H9 (cell line): ENCODE results near the gene CTIF. TPM values are rescaled to one million over a fixed set of nuclear protein-coding genes. Genes with fewer than 3 reads are reported as not detected.

Experiments
- DNase-seq: peaks from one replicate; pipeline ENCODE4 v3.0.0-alpha.2; 2017
- H2AFZ ChIP-seq: one replicate; pipeline ENCODE4 v1.6.1; 2013; ENCODE audit warnings: mild to moderate bottlenecking, low read length, control low read depth, moderate library complexity
- H2AK5ac ChIP-seq: 2 replicates; pipeline ENCODE4 v1.6.1; 2013; ENCODE audit warnings: low read length, control low read depth, mixed read lengths; ENCODE audit not compliant: insufficient read length
- H2BK120ac ChIP-seq: one replicate; pipeline ENCODE4 v1.6.1; 2013; ENCODE audit warnings: low read depth, mild to moderate bottlenecking, low read length, control low read depth, inconsistent platforms; ENCODE audit not compliant: poor library complexity, severe bottlenecking
- H2BK12ac ChIP-seq: 2 replicates; pipeline ENCODE4 v1.6.1; 2013; ENCODE audit warnings: low read length, control low read depth, mixed read lengths, low read depth; ENCODE audit not compliant: insufficient read length
- H2BK15ac ChIP-seq: 2 replicates; pipeline ENCODE4 v1.6.1; 2013; ENCODE audit warnings: low read depth, low read length, control low read depth
- H2BK20ac ChIP-seq: one replicate; pipeline ENCODE4 v1.6.1; 2013; ENCODE audit warnings: low read depth, mild to moderate bottlenecking, low read length, control low read depth, inconsistent platforms; ENCODE audit not compliant: poor library complexity, severe bottlenecking
- H2BK5ac ChIP-seq: 2 replicates; pipeline ENCODE4 v1.6.1; 2013; ENCODE audit warnings: low read length, control low read depth, mixed read lengths; ENCODE audit not compliant: insufficient read length
- H3K14ac ChIP-seq: 2 replicates; pipeline ENCODE4 v1.6.1; 2013; ENCODE audit warnings: low read length, control low read depth; ENCODE audit not compliant: insufficient read depth
- H3K18ac ChIP-seq: 2 replicates; pipeline ENCODE4 v1.6.1; 2013; ENCODE audit warnings: low read depth, mild to moderate bottlenecking, mixed read lengths, low read length, control low read depth; ENCODE audit not compliant: insufficient read length
- H3K23ac ChIP-seq: 2 replicates; pipeline ENCODE4 v1.6.1; 2013; ENCODE audit warnings: low read length, control low read depth, mixed read lengths, low read depth; ENCODE audit not compliant: insufficient read length
- H3K23me2 ChIP-seq: 2 replicates; pipeline ENCODE4 v1.6.1; 2013; ENCODE audit warnings: low read depth, mild to moderate bottlenecking, mixed read lengths, low read length, control low read depth; ENCODE audit not compliant: insufficient read length, poor library complexity, severe bottlenecking
- H3K27ac ChIP-seq: 2 replicates; pipeline ENCODE4 v1.5.1; 2013; ENCODE audit warnings: low read length, control low read depth, mixed read lengths, low read depth; ENCODE audit not compliant: insufficient read length
- H3K27me3 ChIP-seq: 2 replicates; pipeline ENCODE4 v1.6.1; 2013; ENCODE audit warnings: low read length, control low read depth, inconsistent platforms; ENCODE audit not compliant: insufficient read depth
- H3K4ac ChIP-seq: 2 replicates; pipeline ENCODE4 v1.6.1; 2013; ENCODE audit warnings: low read depth, mild to moderate bottlenecking, control low read depth, inconsistent platforms, low read length, moderate library complexity
- H3K4me1 ChIP-seq: 2 replicates; pipeline ENCODE4 v1.6.1; 2013; ENCODE audit warnings: low read length, control low read depth, inconsistent platforms; ENCODE audit not compliant: insufficient read depth
- H3K4me2 ChIP-seq: 2 replicates; pipeline ENCODE4 v1.6.1; 2013; ENCODE audit warnings: low read length, control low read depth, mixed read lengths; ENCODE audit not compliant: insufficient read length, insufficient read depth
- H3K56ac ChIP-seq: 2 replicates; pipeline ENCODE4 v1.6.1; 2013; ENCODE audit warnings: low read depth, mild to moderate bottlenecking, mixed read lengths, low read length, control low read depth; ENCODE audit not compliant: insufficient read length
- H3K79me1 ChIP-seq: 2 replicates; pipeline ENCODE4 v1.6.1; 2013; ENCODE audit warnings: low read depth, mild to moderate bottlenecking, moderate library complexity, low read length, control low read depth, inconsistent platforms; ENCODE audit not compliant: insufficient read depth, poor library complexity, severe bottlenecking
- H3K79me2 ChIP-seq: 2 replicates; pipeline ENCODE4 v1.6.1; 2013; ENCODE audit warnings: low read length, control low read depth, inconsistent platforms; ENCODE audit not compliant: insufficient read depth
- H3K9ac ChIP-seq: 2 replicates; pipeline ENCODE4 v1.6.1; 2013; ENCODE audit warnings: low read length, control low read depth, mixed read lengths; ENCODE audit not compliant: insufficient read length; ENCODE audit errors: extremely low read depth
- H3K9me3 ChIP-seq: one replicate; pipeline ENCODE4 v1.6.1; 2013; ENCODE audit warnings: low read depth, low read length, inconsistent platforms; ENCODE audit not compliant: control insufficient read depth
- H3T11ph ChIP-seq: one replicate; pipeline ENCODE4 v1.6.1; 2013; ENCODE audit warnings: mild to moderate bottlenecking, low read length, control low read depth, inconsistent platforms
- H4K20me1 ChIP-seq: one replicate; pipeline ENCODE4 v1.6.1; 2013; ENCODE audit not compliant: control insufficient read depth, insufficient read length, insufficient read depth
- H4K5ac ChIP-seq: 2 replicates; pipeline ENCODE4 v1.6.1; 2013; ENCODE audit warnings: low read depth, mild to moderate bottlenecking, mixed read lengths, low read length, control low read depth; ENCODE audit not compliant: insufficient read length
- H4K8ac ChIP-seq: replicated peaks from 2 replicates; pipeline ENCODE4 v1.6.1; 2013; ENCODE audit warnings: low read length, control low read depth, mixed read lengths, low read depth; ENCODE audit not compliant: insufficient read length
- H4K91ac ChIP-seq: 2 replicates; pipeline ENCODE4 v1.6.1; 2013; ENCODE audit warnings: low read depth, mild to moderate bottlenecking, moderate library complexity, mixed read lengths, low read length, control low read depth; ENCODE audit not compliant: insufficient read length
- H3K27ac Mint-ChIP-seq, 3 experiments: 2 replicates in 2 of 3; 3 replicates in 1 of 3; pipeline ENCODE4 v1.8.0; 2020 to 2021; ENCODE audit warnings: mixed read lengths in 3 of 3, mild to moderate bottlenecking in 1 of 3, moderate library complexity in 1 of 3
- H3K27me3 Mint-ChIP-seq: 2 replicates; pipeline ENCODE4 v1.8.0; 2021; ENCODE audit warnings: low read depth, mild to moderate bottlenecking, moderate library complexity, mixed read lengths
- H3K36me3 Mint-ChIP-seq, 3 experiments: 2 replicates in 2 of 3; 3 replicates in 1 of 3; pipeline ENCODE4 v1.8.0; 2020 to 2021; ENCODE audit warnings: low read depth in 3 of 3, mixed read lengths in 3 of 3; ENCODE audit not compliant: insufficient read depth in 1 of 3
- H3K4me1 Mint-ChIP-seq, 2 experiments: 2 replicates each; pipeline ENCODE4 v1.8.0; 2020; ENCODE audit warnings: mixed read lengths in 2 of 2
- H3K4me3 Mint-ChIP-seq, 2 experiments: 2 replicates in 1 of 2; 3 replicates in 1 of 2; pipeline ENCODE4 v1.8.0; 2020 to 2021; ENCODE audit warnings: mild to moderate bottlenecking in 2 of 2, mixed read lengths in 2 of 2, moderate library complexity in 1 of 2
- H3K9me3 Mint-ChIP-seq, 2 experiments: 2 replicates in 1 of 2; 3 replicates in 1 of 2; pipeline ENCODE4 v1.8.0; 2020; ENCODE audit warnings: mild to moderate bottlenecking in 2 of 2, mixed read lengths in 2 of 2, moderate library complexity in 1 of 2
- WGBS: extraction: QIAGEN DNeasy Blood & Tissue Kit; methylation state at CpG from one replicate; pipeline ENCODE4 v1.1.7; 2013; ENCODE audit warnings: missing lambda C conversion rate, low lambda C conversion rate, mixed read lengths; ENCODE audit not compliant: insufficient read length; ENCODE audit errors: extremely low coverage; 5-methylcytosine and 5-hydroxymethylcytosine counted together
- total RNA-seq: library from RNA; stranded (reverse); gene quantifications from 2 replicates; pipeline ENCODE4 v1.2.1, GENCODE V29; 2021
- TF ChIP-seq, protein P1 (sequence below): fragments of 200-600 bp; sonication (generic); conservative IDR thresholded peaks from 3 replicates; pipeline ENCODE4 v1.8.0; 2021; ENCODE audit warnings: antibody characterized with exemption, mild to moderate bottlenecking

CTIF gene
- total RNA-seq, 1 experiment from 2014 or later = 15.8 TPM

DNA sequence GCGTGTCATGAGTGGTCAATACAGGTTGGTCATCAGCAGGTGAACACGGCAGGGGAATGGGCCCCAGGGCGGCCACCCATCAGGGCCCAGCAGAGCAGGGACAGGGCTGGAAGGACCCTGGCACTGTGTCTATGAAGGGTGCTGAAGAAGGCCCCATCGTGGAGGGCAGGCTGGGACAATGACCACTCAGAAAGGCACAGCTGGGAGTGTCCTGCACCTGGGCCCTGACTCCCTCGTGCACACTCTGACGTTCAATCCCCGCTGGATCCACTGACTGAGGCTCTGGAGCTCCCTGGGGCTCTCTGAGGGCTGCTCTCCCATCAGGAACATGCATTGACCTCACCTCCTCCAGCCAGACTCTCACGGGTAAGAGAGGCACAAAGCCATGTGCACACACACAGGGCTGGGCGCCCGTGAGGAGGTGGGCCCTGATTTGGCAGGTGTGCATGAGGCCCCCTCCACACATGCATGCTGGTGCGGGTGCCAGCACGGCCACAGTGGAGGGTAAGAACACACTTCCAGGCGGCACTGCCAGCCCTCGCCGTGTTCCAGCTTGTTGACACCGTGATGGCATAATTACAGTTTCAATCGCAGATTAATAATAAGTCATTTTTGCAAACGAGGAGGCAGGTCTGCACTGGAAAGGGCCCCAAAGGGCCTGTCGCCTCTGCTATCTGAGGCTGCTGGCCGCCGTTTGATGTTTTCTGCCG, 353.5 kb downstream of the CTIF start:
- H2BK12ac ChIP-seq = no peak overlapping the region
- no peak overlapping the region for H2BK15ac ChIP-seq
- no peaks in the 10 kb centered on the region for H3K9me3 ChIP-seq
- no peak overlapping the region for H3K4ac ChIP-seq
- H3K79me2 ChIP-seq = no peaks in the 10 kb centered on the region
- TF ChIP-seq, protein P1, sequence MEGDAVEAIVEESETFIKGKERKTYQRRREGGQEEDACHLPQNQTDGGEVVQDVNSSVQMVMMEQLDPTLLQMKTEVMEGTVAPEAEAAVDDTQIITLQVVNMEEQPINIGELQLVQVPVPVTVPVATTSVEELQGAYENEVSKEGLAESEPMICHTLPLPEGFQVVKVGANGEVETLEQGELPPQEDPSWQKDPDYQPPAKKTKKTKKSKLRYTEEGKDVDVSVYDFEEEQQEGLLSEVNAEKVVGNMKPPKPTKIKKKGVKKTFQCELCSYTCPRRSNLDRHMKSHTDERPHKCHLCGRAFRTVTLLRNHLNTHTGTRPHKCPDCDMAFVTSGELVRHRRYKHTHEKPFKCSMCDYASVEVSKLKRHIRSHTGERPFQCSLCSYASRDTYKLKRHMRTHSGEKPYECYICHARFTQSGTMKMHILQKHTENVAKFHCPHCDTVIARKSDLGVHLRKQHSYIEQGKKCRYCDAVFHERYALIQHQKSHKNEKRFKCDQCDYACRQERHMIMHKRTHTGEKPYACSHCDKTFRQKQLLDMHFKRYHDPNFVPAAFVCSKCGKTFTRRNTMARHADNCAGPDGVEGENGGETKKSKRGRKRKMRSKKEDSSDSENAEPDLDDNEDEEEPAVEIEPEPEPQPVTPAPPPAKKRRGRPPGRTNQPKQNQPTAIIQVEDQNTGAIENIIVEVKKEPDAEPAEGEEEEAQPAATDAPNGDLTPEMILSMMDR = no peak
- H4K91ac ChIP-seq = no peak overlapping the region
- H3T11ph ChIP-seq = no peak overlapping the region
- no peaks in the 10 kb centered on the region for H3K27me3 ChIP-seq
- H2AFZ ChIP-seq = no peak overlapping the region
- WGBS = no CpG with 5 or more reads among the region's 22 CpGs
- H3K23me2 ChIP-seq = no peaks in the 10 kb centered on the region
- no peak overlapping the region for H2BK5ac ChIP-seq
- H3K36me3 Mint-ChIP-seq = no peaks in the 10 kb centered on the region
- no peak overlapping the region for H2AK5ac ChIP-seq
- no peak overlapping the region for H3K23ac ChIP-seq
- H4K5ac ChIP-seq = no peak overlapping the region
- peaks cover 0 to 3% of the 10 kb centered on the region in 2 experiments; a peak in 1 of 5 replicates for H3K9me3 Mint-ChIP-seq
- H4K20me1 ChIP-seq = no peaks in the 10 kb centered on the region
- H3K18ac ChIP-seq = no peak overlapping the region
- H3K27ac Mint-ChIP-seq = no peak overlapping the region
- H2BK120ac ChIP-seq = no peak overlapping the region
- no peak overlapping the region for H4K8ac ChIP-seq
- H3K4me1 Mint-ChIP-seq = peaks cover 32 to 49% of the 10 kb centered on the region in 2 experiments
- no peak overlapping the region for H3K56ac ChIP-seq
- H3K4me1 ChIP-seq = peaks cover 3% of the 10 kb centered on the region; the same call in 1 of the 2 replicates
- no peaks in the 10 kb centered on the region for H3K79me1 ChIP-seq
- H3K27me3 Mint-ChIP-seq = no peaks in the 10 kb centered on the region
- no peak overlapping the region for H3K4me3 Mint-ChIP-seq
- H3K27ac ChIP-seq = no peak overlapping the region
- H3K9ac ChIP-seq = no peak overlapping the region
- no peak overlapping the region; the same call in 1 of the 2 replicates for H3K14ac ChIP-seq
- no peak overlapping the region for H2BK20ac ChIP-seq
- DNase-seq = peak; percentile 23
- H3K4me2 ChIP-seq = no peak overlapping the region
